ENCODE data around the gene TNFAIP3. TPM values are rescaled to one million over a fixed set of nuclear protein-coding genes. Genes with fewer than 3 reads are reported as not detected.
"Not testable (repeated sequence)": the region's sequence is repeated elsewhere in the genome, so short reads cannot be mapped to it uniquely, and the experiment has no call there.

The TNFAIP3 gene
- total and polyA plus RNA-seq, 7 donors, result 11.4 to 49.9 (median 18.7) TPM

GRCh38 chr6:137830511-137830911 lies 36.5 kb upstream of the TNFAIP3 start:
- DNase-seq, result no peak
- Histone ChIP-seq H3K27me3 (no peaks in the 10 kb centered on the region), H3K27ac (no peak overlapping the region), H3K9me3 (no peaks in the 10 kb centered on the region), H3K4me3 (no peak overlapping the region), H3K36me3 (no peaks in the 10 kb centered on the region), H3K4me1 (no peaks in the 10 kb centered on the region)
- intact Hi-C loops (cut with DNase I), result no loop called here
- no peak for TF ChIP-seq POLR2AphosphoS5 (IDR thresholded peaks at IDR 0.05)
- no peak for TF ChIP-seq CTCF (IDR thresholded peaks at IDR 0.05)
- no peak for TF ChIP-seq EP300 (IDR thresholded peaks at IDR 0.05)

GRCh38 chr6:137832110-137832509 lies 34.9 kb upstream of the TNFAIP3 start:
- no peak overlapping the region for H3K27ac ChIP-seq
- TF ChIP-seq CTCF (IDR thresholded peaks at IDR 0.05) (no peak), EP300 (IDR thresholded peaks at IDR 0.05) (no peak), POLR2A (IDR thresholded peaks at IDR 0.05) (no peak), POLR2AphosphoS5 (IDR thresholded peaks at IDR 0.05) (no peak)
- intact Hi-C loops (cut with DNase I), result no loop called here

GRCh38 chr6:137834508-137834907 lies 32.6 kb upstream of the TNFAIP3 start:
- Histone ChIP-seq H3K9me3 (no peaks in the 10 kb centered on the region), H3K36me3 (no peaks in the 10 kb centered on the region), H3K27ac (no peak overlapping the region), H3K4me1 (no peaks in the 10 kb centered on the region), H3K27me3 (no peaks in the 10 kb centered on the region), H3K4me3 (no peak overlapping the region)
- intact Hi-C loops (cut with DNase I), result no loop called here
- DNase-seq, result no peak
- WGBS, 2 donors, result 89 to 94% methylated on average over 3 of the region's 3 CpGs
- TF ChIP-seq POLR2AphosphoS5 (IDR thresholded peaks at IDR 0.05), result no peak
- no peak for TF ChIP-seq EP300 (IDR thresholded peaks at IDR 0.05)
- TF ChIP-seq POLR2A (IDR thresholded peaks at IDR 0.05), result no peak

More at GRCh38 chr6:137832110-137832509, 34.9 kb upstream of the TNFAIP3 start:
- DNase-seq, result no peak
- no peaks in the 10 kb centered on the region for H3K36me3 ChIP-seq
- H3K4me3 ChIP-seq, result no peak overlapping the region
- H3K27me3 ChIP-seq, result no peaks in the 10 kb centered on the region
- H3K4me1 ChIP-seq, result no peaks in the 10 kb centered on the region
- 79 to 84% methylated on average over 3 of the region's 3 CpGs for WGBS, 2 donors
- H3K9me3 ChIP-seq, result no peaks in the 10 kb centered on the region

- Histone ChIP-seq H3K9me3 (peaks cover 0 to 3% (median 0%) of the 10 kb centered on the region in 4 donors), H3K4me3 (no peak overlapping the region), H3K4me1 (no peaks in the 10 kb centered on the region), H3K27me3 (no peaks in the 10 kb centered on the region), H3K36me3 (no peaks in the 10 kb centered on the region), H3K27ac (no peak overlapping the region)
- intact Hi-C loops (cut with DNase I), result no loop called here
- TF ChIP-seq POLR2AphosphoS5 (IDR thresholded peaks at IDR 0.05) (no peak), CTCF (IDR thresholded peaks at IDR 0.05) (no peak), POLR2A (IDR thresholded peaks at IDR 0.05) (no peak), EP300 (IDR thresholded peaks at IDR 0.05) (no peak)
- 78 to 83% methylated on average over 3 of the region's 3 CpGs for WGBS, 2 donors
- no peak for DNase-seq
These were observed 30.3 kb upstream of the TNFAIP3 start for GRCh38 chr6:137836788-137837187.

- 16 to 62% methylated on average over 2 of the region's 2 CpGs for WGBS, 2 donors
- H3K4me1 ChIP-seq; H3K9me3 ChIP-seq; H3K27ac ChIP-seq; H3K27me3 ChIP-seq; intact Hi-C loops (cut with DNase I); DNase-seq; H3K36me3 ChIP-seq; H3K4me3 ChIP-seq: not testable (repeated sequence)
These were observed 29.0 kb upstream of the TNFAIP3 start for GRCh38 chr6:137838090-137838489.

GRCh38 chr6:137838597-137838996 lies 28.5 kb upstream of the TNFAIP3 start:
- H3K27ac ChIP-seq; H3K4me1 ChIP-seq; H3K9me3 ChIP-seq; intact Hi-C loops (cut with DNase I); DNase-seq; H3K36me3 ChIP-seq; H3K4me3 ChIP-seq; H3K27me3 ChIP-seq: not testable (repeated sequence)
- WGBS, 2 donors, result 75 to 96% methylated on average over 5 of the region's 5 CpGs
